GM19328 (cell line): Measurements from ENCODE around the gene ARPP21.
"Not testable (repeated sequence)": the region's sequence is repeated elsewhere in the genome, so short reads cannot be mapped to it uniquely, and the experiment has no call there.

Experiments used
- ATAC-seq: cut with Tn5 transposase; IDR thresholded peaks from one replicate; pipeline ENCODE4 v1.9.1; 2021; ENCODE audit warnings: mild to moderate bottlenecking, moderate library complexity; ENCODE audit not compliant: unreplicated experiment

ARPP21 gene

DNA sequence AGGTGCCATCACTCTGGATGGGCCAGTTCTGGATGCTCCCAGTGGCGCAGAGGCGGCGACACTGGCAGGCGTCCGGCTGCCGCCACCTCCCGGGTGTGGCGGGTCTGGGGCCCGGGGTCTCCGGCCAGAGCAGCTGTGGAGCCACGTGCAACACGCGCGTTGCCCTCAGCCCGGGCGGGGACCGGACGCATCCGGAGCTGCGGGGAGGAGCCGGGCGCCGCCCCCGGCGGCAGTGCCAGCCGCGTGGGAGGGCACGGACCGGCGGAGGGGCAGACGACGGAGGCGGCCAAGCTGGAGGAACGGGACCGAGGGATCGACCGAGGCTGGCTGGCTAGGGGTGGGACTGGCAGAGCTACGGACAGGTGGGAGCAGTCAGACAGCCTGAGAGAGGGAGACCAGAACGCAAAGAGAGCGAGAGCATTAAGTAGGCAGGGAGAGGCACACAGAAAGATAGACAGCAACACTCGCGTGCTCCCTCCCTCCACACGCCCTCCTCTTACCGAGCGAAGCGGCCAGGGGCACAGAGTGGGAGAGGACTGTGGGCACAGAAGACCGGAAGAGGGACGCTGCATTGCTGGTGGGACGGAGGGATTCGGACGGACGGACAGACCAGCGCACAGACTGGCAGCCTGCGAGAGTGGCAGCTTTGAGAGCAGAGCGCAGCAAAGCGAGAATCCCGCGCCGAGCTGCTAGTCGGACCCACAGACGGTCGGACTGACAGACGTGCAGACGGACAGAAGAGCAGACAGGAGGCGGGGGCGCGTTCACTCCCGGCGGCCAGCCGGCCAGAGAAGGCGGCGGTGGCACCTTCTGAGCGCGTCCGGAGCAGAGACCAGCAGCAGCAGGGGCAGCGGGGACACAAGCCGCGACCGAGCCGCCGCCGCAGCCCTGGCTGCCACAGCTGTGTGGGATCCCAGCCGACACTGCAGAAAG is at the start of gene ARPP21:
Gene ARPP21, plus strand, starts transcription at position 272 of the 933 bp plus-strand sequence. CDS start 42,227 bp downstream, outside the sequence.
- no peak for ATAC-seq

- peak; percentile 51 for ATAC-seq
Observed at GRCh38 chr3:35592589-35593295, 46.6 kb upstream of the ARPP21 start.

DNA sequence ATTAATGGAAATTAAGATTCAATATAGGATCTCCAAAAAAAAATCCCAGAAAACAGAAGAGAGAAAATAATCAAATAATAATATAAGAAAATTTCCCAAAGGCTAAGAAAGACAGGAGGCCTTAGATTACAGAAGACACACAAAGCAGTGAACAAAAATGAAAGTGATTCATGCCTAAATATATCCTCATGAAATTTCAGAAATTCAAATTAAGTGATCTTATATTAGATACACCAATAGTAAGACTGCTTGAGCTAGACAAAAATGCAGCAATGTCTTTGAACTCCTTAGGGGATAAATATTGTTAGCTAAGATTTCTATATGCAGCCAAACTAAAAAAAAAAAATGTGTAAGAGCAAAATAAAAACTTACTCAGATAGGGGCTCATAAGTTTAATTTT is 44.6 kb upstream of the ARPP21 start:
- ATAC-seq: peak; percentile 56

DNA sequence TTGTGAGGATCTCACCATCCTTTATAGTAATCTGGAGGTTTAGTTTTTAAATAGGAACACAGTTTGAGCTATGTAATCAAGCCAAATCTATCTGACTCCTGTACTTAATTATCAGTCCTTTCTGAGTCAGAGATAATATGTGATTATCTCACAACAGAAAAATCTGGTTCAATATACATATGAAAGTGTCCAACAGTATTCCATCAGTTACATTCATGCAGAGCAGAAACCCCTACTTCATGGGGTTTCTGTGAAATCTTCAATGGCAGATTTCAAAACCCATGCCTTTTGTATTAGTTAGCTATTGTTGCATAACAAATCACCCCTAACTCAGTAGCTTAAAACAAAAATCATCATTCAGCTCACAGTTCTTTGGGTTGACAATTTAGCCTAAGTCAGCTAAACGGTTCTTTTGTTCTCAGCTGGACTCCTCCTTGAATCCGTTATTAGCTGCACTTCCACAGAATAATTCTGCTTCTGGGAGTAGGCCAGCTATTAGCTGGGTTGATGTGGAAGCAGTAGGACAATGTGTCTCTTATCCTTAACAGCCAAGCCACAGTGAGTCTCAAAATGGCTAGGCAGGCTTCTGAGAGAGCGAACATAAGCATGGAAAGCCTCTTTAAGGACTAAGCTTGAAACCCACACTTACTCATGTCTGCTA is 42.9 kb upstream of the ARPP21 start:
- no peak for ATAC-seq

- ATAC-seq: no peak
Observed at GRCh38 chr3:35597490-35597889, 41.8 kb upstream of the ARPP21 start.

- ATAC-seq: no peak
Observed at GRCh38 chr3:35598804-35599203, 40.5 kb upstream of the ARPP21 start.

DNA sequence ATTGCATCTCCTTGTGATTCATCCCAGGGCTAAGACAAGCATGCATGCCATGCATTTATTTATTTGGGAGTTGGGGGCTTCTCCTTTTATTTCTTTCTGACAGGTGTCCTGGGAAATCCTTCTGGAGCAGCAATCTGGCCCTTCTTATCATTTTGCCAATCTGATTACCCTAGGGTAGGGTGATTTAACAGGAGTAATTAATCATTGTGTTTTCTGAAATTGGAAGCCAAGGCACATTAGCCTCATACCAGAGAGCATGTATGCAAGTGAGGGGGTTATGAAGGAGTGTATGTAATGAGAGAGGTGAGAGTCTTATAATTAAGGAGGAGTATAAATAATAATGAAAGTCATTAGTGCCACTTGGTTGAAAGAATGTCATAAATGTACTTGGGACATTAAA is 37.4 kb upstream of the ARPP21 start:
- ATAC-seq: no peak

DNA sequence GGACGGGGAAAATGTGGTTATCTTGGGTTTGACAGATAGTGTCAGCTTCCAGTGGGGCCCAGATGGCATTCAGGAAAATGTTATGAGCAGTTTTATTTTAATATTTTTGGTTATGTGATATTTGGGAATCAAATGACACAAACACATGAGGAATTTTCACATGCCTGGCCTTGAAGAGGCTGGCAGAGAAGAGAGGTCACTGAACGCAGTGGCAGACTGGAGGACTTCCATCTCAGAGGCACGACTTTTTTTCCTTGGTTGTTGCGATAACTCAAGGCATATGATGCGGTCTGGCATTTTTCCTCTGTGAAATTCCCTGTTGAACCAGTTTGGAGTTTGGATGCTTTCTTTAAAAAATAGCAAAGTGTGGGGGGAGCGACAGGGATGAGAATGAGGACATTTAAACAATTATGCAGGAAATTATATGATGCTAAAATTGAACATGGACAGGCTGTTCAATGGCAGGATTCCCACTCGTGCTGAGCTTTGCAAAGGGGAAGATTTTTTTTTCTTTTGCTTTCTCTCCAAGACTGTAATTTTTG is 36.9 kb upstream of the ARPP21 start:
- ATAC-seq: no peak

- ATAC-seq: no peak
Observed at GRCh38 chr3:35616346-35616745, 23.0 kb upstream of the ARPP21 start.

- no peak for ATAC-seq
Observed at GRCh38 chr3:35617370-35617769, 22.0 kb upstream of the ARPP21 start.

DNA sequence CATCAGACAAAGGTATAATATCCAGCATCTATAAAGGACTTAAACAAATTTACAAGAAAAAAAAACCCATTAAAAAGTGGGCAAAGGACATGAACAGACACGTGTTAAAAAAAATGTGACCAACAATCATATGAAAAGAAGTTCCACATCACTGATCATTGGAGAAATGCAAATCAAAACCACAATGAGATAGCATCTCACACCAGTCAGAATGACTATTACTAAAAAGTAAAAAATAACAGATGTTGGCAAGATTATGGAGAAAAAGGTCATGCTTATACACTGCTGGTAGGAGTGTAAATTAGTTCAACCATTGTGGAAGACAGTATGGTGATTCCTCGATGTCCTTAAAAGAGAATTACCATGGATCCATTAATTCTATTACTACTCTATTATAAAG is 19.1 kb upstream of the ARPP21 start:
- ATAC-seq: not testable (repeated sequence)

- no peak for ATAC-seq
Observed at GRCh38 chr3:35624698-35625097, 14.6 kb upstream of the ARPP21 start.

DNA sequence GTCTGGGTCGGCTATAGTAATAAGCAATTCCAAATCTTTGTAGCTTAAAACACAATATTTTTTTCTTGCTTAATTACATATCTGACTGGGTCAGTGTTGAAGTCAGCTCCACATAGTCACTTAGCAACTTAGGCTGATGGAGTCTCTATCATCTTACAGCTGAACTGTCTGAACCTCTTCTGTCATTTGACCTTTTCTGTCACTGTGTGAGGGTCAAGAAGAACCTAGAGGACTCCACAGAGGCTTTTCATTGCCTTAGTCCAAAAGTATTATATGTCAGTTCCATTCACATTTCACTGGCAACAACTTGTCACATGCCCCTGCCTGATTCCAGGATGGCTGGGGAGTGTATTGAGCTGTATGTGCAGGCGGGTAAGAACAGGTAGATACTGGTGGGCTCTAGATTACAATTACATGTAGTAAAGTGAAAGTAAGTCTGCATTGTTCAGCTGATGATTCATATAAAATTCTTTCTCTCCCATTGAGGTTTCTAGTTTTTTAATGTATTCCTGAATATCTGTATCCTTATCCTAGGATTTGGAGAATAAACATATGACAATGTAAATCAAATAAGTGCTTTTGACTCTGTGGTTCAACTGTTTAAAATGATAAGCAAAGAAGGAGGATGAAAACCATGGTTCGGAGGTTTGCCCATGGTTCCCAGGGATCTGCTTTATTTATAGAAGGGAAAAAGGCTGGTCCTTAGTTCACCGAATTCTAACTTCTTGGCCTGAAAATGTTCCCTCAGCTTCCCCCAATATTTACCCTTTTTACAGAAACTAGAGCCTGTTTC is 5.8 kb upstream of the ARPP21 start:
- ATAC-seq: no peak

GRCh38 chr3:35635407-35635806 is 3.9 kb upstream of the ARPP21 start:
- no peak for ATAC-seq

GRCh38 chr3:35635926-35636683 is 3.2 kb upstream of the ARPP21 start:
- ATAC-seq: no peak

- ATAC-seq: no peak
Observed at GRCh38 chr3:35638251-35638979, 910 bp upstream of the ARPP21 start.

DNA sequence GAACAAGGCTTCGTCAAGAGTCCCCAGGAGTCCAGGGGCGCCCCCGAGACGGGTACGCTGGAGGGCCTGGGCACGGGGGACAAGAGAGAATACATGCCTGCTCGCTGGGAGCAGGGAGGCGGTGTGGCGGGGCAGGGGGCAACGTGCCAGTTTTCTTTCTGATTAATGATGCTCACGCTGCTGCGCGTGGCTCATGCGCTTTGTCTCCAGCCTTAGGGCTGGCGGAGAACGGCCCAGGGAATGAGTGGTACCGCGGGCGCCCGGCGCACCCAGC is 408 bp upstream of the ARPP21 start:
- no peak for ATAC-seq

DNA sequence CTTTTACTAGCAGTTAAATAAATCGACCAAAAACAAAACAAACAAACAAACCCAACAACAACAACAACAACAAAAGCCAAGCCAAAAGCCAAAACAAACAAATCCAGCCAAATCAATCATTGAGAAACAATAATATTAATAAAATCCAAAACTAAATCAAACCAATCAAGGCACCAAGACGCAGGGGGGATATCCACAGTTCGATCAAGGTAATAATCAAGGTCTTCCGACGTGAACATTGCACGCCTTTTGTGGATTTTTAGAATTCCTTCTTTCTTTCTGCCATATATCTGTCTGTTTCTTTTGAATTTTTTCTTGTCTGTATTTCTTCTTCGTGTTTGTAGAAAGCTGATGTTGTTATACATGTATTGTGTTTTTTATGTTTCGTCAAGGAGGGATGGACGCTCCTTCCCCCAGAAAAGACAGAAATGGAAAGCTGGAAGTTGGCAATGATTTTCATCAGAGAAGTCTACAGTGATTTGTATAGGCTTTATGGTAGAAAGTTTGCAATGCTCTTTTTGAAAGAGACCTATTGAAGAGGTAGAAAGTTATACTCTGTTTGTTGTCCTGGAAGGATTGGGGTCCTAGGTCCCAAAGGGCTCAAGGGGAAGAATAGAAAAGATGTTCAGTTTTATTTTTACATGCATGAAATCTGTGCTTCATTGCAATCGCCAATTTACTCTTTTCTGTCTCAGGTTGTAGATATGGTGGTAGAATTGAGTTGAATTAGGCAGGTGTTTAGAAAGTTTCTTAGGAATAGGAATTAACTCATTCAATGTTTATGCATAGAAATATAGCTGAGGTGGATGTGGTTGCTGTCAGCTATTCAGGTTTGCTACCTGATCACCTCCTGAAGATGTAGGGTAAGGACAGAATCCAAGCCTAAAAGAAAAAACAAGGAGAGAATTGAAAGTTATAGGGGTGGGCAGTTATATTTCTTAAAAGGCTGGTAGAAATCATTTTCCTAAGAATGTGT is 1.2 kb downstream of the ARPP21 start:
- no peak for ATAC-seq
